ENCODE measurements around the gene ZNF524.
A peak's percentile ranks its signal among the peaks of the same experiment; 100 is the strongest.

The ZNF524 gene

GRCh38 chr19:55615543-55616394 lies 15.7 kb downstream of the ZNF524 start:
- Histone ChIP-seq H3K27me3 (ENCODE audit: insufficient read depth, poor library complexity, severe bottlenecking) (no peaks in the 10 kb centered on the region), H3K27ac (replicated peaks) (no peak overlapping the region), H3K4me3 (replicated peaks; ENCODE audit: insufficient read depth, low read length) (no peak overlapping the region)
- no peak for DNase-seq (ENCODE audit: low read depth in 1 of 2, low spot score in 1 of 2)
- TF ChIP-seq, protein P1, sequence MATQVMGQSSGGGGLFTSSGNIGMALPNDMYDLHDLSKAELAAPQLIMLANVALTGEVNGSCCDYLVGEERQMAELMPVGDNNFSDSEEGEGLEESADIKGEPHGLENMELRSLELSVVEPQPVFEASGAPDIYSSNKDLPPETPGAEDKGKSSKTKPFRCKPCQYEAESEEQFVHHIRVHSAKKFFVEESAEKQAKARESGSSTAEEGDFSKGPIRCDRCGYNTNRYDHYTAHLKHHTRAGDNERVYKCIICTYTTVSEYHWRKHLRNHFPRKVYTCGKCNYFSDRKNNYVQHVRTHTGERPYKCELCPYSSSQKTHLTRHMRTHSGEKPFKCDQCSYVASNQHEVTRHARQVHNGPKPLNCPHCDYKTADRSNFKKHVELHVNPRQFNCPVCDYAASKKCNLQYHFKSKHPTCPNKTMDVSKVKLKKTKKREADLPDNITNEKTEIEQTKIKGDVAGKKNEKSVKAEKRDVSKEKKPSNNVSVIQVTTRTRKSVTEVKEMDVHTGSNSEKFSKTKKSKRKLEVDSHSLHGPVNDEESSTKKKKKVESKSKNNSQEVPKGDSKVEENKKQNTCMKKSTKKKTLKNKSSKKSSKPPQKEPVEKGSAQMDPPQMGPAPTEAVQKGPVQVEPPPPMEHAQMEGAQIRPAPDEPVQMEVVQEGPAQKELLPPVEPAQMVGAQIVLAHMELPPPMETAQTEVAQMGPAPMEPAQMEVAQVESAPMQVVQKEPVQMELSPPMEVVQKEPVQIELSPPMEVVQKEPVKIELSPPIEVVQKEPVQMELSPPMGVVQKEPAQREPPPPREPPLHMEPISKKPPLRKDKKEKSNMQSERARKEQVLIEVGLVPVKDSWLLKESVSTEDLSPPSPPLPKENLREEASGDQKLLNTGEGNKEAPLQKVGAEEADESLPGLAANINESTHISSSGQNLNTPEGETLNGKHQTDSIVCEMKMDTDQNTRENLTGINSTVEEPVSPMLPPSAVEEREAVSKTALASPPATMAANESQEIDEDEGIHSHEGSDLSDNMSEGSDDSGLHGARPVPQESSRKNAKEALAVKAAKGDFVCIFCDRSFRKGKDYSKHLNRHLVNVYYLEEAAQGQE (IDR thresholded peaks at IDR 0.05; ENCODE audit: insufficient replicate concordance, low read depth): no peak
- no peak for TF ChIP-seq SPI1 (IDR thresholded peaks at IDR 0.05; ENCODE audit: borderline replicate concordance, low read depth)
- TF ChIP-seq GABPA (IDR thresholded peaks at IDR 0.05; ENCODE audit: low read depth): no peak
- TF ChIP-seq, protein P2, sequence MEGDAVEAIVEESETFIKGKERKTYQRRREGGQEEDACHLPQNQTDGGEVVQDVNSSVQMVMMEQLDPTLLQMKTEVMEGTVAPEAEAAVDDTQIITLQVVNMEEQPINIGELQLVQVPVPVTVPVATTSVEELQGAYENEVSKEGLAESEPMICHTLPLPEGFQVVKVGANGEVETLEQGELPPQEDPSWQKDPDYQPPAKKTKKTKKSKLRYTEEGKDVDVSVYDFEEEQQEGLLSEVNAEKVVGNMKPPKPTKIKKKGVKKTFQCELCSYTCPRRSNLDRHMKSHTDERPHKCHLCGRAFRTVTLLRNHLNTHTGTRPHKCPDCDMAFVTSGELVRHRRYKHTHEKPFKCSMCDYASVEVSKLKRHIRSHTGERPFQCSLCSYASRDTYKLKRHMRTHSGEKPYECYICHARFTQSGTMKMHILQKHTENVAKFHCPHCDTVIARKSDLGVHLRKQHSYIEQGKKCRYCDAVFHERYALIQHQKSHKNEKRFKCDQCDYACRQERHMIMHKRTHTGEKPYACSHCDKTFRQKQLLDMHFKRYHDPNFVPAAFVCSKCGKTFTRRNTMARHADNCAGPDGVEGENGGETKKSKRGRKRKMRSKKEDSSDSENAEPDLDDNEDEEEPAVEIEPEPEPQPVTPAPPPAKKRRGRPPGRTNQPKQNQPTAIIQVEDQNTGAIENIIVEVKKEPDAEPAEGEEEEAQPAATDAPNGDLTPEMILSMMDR (IDR thresholded peaks at IDR 0.05; ENCODE audit: insufficient read depth, low read length): no peak
- TF ChIP-seq POLR2AphosphoS5 (IDR thresholded peaks at IDR 0.05; ENCODE audit: low read depth): no peak

DNA sequence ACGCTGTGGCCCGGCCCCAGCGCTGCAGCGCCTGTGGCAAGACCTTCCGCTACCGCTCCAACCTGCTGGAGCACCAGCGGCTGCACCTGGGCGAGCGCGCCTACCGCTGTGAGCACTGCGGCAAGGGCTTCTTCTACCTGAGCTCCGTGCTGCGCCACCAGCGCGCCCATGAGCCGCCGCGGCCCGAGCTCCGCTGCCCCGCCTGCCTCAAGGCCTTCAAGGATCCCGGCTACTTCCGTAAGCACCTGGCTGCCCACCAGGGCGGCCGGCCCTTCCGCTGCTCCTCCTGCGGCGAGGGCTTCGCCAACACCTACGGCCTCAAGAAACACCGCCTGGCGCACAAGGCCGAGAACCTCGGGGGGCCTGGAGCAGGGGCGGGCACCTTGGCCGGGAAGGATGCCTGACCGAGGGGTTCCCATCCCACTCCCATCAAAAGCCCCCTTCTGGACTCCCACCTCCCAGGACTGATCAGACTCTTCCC lies 16.3 kb downstream of the ZNF524 start:
- Histone ChIP-seq H3K27me3 (ENCODE audit: insufficient read depth, poor library complexity, severe bottlenecking) (no peaks in the 10 kb centered on the region), H3K4me3 (replicated peaks; ENCODE audit: insufficient read depth, low read length) (no peak overlapping the region), H3K27ac (replicated peaks) (no peak overlapping the region)
- DNase-seq (ENCODE audit: low read depth in 1 of 2, low spot score in 1 of 2): no peak
- TF ChIP-seq GABPA (IDR thresholded peaks at IDR 0.05; ENCODE audit: low read depth) (no peak), POLR2AphosphoS5 (IDR thresholded peaks at IDR 0.05; ENCODE audit: low read depth) (no peak), SPI1 (IDR thresholded peaks at IDR 0.05; ENCODE audit: borderline replicate concordance, low read depth) (no peak)
- TF ChIP-seq, protein P2 (IDR thresholded peaks at IDR 0.05; ENCODE audit: insufficient read depth, low read length): no peak
- TF ChIP-seq, protein P1 (IDR thresholded peaks at IDR 0.05; ENCODE audit: insufficient replicate concordance, low read depth): no peak

DNA sequence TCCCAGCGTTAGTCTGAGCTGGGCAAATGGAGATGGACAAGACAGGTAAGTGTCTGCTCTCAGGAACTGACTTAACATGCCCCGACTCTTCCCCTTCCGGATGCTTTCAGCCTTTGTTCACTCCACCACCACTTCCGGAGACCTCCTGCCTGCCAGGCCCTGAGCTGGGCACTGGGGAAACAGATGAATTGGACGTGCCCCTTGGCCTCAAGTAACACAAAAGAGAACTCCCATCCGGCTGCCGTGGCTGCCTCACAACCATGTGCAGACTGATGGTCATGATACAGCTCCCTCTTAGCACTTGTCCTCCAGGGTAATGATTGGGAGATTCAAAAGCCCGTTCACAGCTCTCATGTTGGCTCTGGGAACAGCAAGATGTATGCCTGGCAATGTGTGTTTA lies 17.3 kb downstream of the ZNF524 start:
- TF ChIP-seq, protein P2 (IDR thresholded peaks at IDR 0.05; ENCODE audit: insufficient read depth, low read length): no peak
- no peak for TF ChIP-seq SPI1 (IDR thresholded peaks at IDR 0.05; ENCODE audit: borderline replicate concordance, low read depth)
- TF ChIP-seq, protein P1 (IDR thresholded peaks at IDR 0.05; ENCODE audit: insufficient replicate concordance, low read depth): no peak
- TF ChIP-seq GABPA (IDR thresholded peaks at IDR 0.05; ENCODE audit: low read depth): no peak
- no peak for TF ChIP-seq POLR2AphosphoS5 (IDR thresholded peaks at IDR 0.05; ENCODE audit: low read depth)
- no peak for DNase-seq (ENCODE audit: low read depth in 1 of 2, low spot score in 1 of 2)
- H3K27me3 ChIP-seq (ENCODE audit: insufficient read depth, poor library complexity, severe bottlenecking): no peaks in the 10 kb centered on the region
- 0 out of 2 replicates have a peak overlapping the region, but pooled peaks have one; percentile 2 for H3K27ac ChIP-seq (replicated peaks)
- no peak overlapping the region for H3K4me3 ChIP-seq (replicated peaks; ENCODE audit: insufficient read depth, low read length)
